ENCODE data around the gene ZBTB24.

ZBTB24 gene

GRCh38 chr6:109498936-109499335 is 15.9 kb upstream of the ZBTB24 start:
- DNase-seq (ENCODE audit: low spot score), result no peak

GRCh38 chr6:109498052-109498451 is 15.0 kb upstream of the ZBTB24 start:
- DNase-seq (ENCODE audit: low spot score), result no peak

- no peak for DNase-seq (ENCODE audit: low spot score)
These were observed 13.2 kb upstream of the ZBTB24 start for GRCh38 chr6:109496036-109496772.

GRCh38 chr6:109493865-109494264 is 10.8 kb upstream of the ZBTB24 start:
- DNase-seq (ENCODE audit: low spot score), result no peak

- peak; percentile 62 for DNase-seq (ENCODE audit: low spot score)
These were observed 8.4 kb upstream of the ZBTB24 start for GRCh38 chr6:109491207-109491938.

GRCh38 chr6:109490713-109491112 is 7.7 kb upstream of the ZBTB24 start:
- no peak for DNase-seq (ENCODE audit: low spot score)

GRCh38 chr6:109488001-109488400 is 5.0 kb upstream of the ZBTB24 start:
- DNase-seq (ENCODE audit: low spot score), result no peak

- no peak for DNase-seq (ENCODE audit: low spot score)
These were observed 3.0 kb upstream of the ZBTB24 start for GRCh38 chr6:109486068-109486467.

GRCh38 chr6:109485266-109485935 is 2.4 kb upstream of the ZBTB24 start:
- DNase-seq (ENCODE audit: low spot score), result no peak

GRCh38 chr6:109484122-109484521 is 1.1 kb upstream of the ZBTB24 start:
- DNase-seq (ENCODE audit: low spot score), result no peak

- no peak for DNase-seq (ENCODE audit: low spot score)
These were observed 677 bp upstream of the ZBTB24 start for GRCh38 chr6:109483735-109484057.

- no peak for DNase-seq (ENCODE audit: low spot score)
These were observed 2.0 kb downstream of the ZBTB24 start for GRCh38 chr6:109480993-109481480.

GRCh38 chr6:109478841-109479624 is 4.0 kb downstream of the ZBTB24 start:
- no peak for DNase-seq (ENCODE audit: low spot score)

- no peak for DNase-seq (ENCODE audit: low spot score)
These were observed 4.7 kb downstream of the ZBTB24 start for GRCh38 chr6:109478222-109478805.

- DNase-seq (ENCODE audit: low spot score), result no peak
These were observed 5.3 kb downstream of the ZBTB24 start for GRCh38 chr6:109477725-109478124.

GRCh38 chr6:109477184-109477583 is 5.8 kb downstream of the ZBTB24 start:
- no peak for DNase-seq (ENCODE audit: low spot score)

- DNase-seq (ENCODE audit: low spot score), result no peak
These were observed 7.4 kb downstream of the ZBTB24 start for GRCh38 chr6:109475625-109476024.

GRCh38 chr6:109474995-109475394 is 8.0 kb downstream of the ZBTB24 start:
- DNase-seq (ENCODE audit: low spot score), result no peak

GRCh38 chr6:109473120-109473519 is 9.9 kb downstream of the ZBTB24 start:
- no peak for DNase-seq (ENCODE audit: low spot score)

GRCh38 chr6:109472132-109472995 is 10.7 kb downstream of the ZBTB24 start:
- no peak for DNase-seq (ENCODE audit: low spot score)

All from activated CD4-positive, alpha-beta T cell treated with anti-CD3 and anti-CD28 coated beads, Interleukin-2, Interleukin-4, amounts not matched to agents 100 ng/mL and 50 ng/mL, durations not matched to agents 16 hours and 8 hours (primary cell).